ENCODE results near the gene NAALADL2. TPM values are rescaled to one million over a fixed set of nuclear protein-coding genes. Genes with fewer than 3 reads are reported as not detected.

The NAALADL2 gene
- total and polyA plus RNA-seq, 9 of the 15 experiments (the other 6 are each of a cell fraction or from before 2014, with no cell fraction given): 0.29 to 1.1 (median 0.79) TPM; not detected in 1

GRCh38 chr3:174936590-174936989, 77.5 kb downstream of the NAALADL2 start:
- no peaks in the 10 kb centered on the region for H3K9me3 ChIP-seq (replicated peaks; ENCODE audit: control insufficient read depth, insufficient read depth, low read depth, low read length)
- no TSS peak for BruUV-seq (replicated peaks)
- intact Hi-C loops (cut with micrococcal nuclease): no loop called here
- H3K79me2 ChIP-seq (ENCODE audit: control insufficient read depth, insufficient read depth, low read length): no peaks in the 10 kb centered on the region
- ChIA-PET CTCF (ENCODE audit: low intra/inter-chr PET ratio) (no interaction called here), POLR2A (no interaction called here)
- 0% methylated on average over 4 of the region's 4 CpGs for WGBS (ENCODE audit: insufficient coverage, low coverage, missing lambda C conversion rate)
- DNase-seq (ENCODE audit: extremely low read depth in 1 of 4, low spot score in 3 of 4): no peak
- no peaks in the 10 kb centered on the region for H4K20me1 ChIP-seq (replicated peaks; ENCODE audit: control insufficient read depth, insufficient read depth, low read length)
- H3K4me3 ChIP-seq: no peak overlapping the region
- in situ Hi-C loops (cut with MboI): no loop called here
- no peak for FAIRE-seq
- no peaks in the 10 kb centered on the region for H3K36me3 ChIP-seq (ENCODE audit: control insufficient read depth, insufficient read depth, low read length)
- H3K27me3 ChIP-seq (ENCODE audit: control insufficient read depth in 2 of 2, insufficient read depth in 2 of 2, low read length in 2 of 2): no peaks in the 10 kb centered on the region
- no peaks in the 10 kb centered on the region for H3K4me1 ChIP-seq (replicated peaks in 1 of 2; ENCODE audit: control insufficient read depth in 2 of 2, insufficient read depth in 2 of 2, low read length in 2 of 2)
- no peaks in the 10 kb centered on the region for H3K9me1 ChIP-seq (ENCODE audit: control insufficient read depth, insufficient read depth, low read length)
- no peak overlapping the region for H2AFZ ChIP-seq (ENCODE audit: low read depth, low read length)
- no peak overlapping the region for H3K9ac ChIP-seq (ENCODE audit: insufficient read depth in 1 of 2, low read depth in 2 of 2, low read length in 2 of 2)
- no peak overlapping the region for H3K4me2 ChIP-seq (ENCODE audit: insufficient read depth, low read length)
- ATAC-seq: no peak
- H3K27ac ChIP-seq (ENCODE audit: extremely low read depth, low read depth, low read length): no peak overlapping the region
- TF ChIP-seq ZBTB5 (IDR thresholded peaks at IDR 0.05): no peak
- no peak for TF ChIP-seq ZNF436 (CRISPR knock-in tag; IDR thresholded peaks at IDR 0.05)
- TF ChIP-seq POLR2H (tag; IDR thresholded peaks at IDR 0.05; ENCODE audit: low read depth): no peak
- TF ChIP-seq ZNF263 (CRISPR knock-in tag; IDR thresholded peaks at IDR 0.05; ENCODE audit: borderline replicate concordance): no peak
- TF ChIP-seq PURB (CRISPR knock-in tag; IDR thresholded peaks at IDR 0.05; ENCODE audit: low read depth): no peak
- TF ChIP-seq TCF7 (IDR thresholded peaks at IDR 0.05; ENCODE audit: borderline replicate concordance): no peak
- TF ChIP-seq GABPB1 (CRISPR knock-in tag; IDR thresholded peaks at IDR 0.05): no peak
- no peak for TF ChIP-seq MBD2 (IDR thresholded peaks at IDR 0.05; ENCODE audit: borderline replicate concordance, low read depth)
- TF ChIP-seq SRSF7 (optimal IDR thresholded peaks at IDR 0.05; ENCODE audit: low read depth, low read length): no peak
- no peak for TF ChIP-seq JUNB (CRISPR knock-in tag; conservative IDR thresholded peaks at IDR 0.05)
- no peak for TF ChIP-seq BACH1 (tag; IDR thresholded peaks at IDR 0.05)
- TF ChIP-seq, protein P1, sequence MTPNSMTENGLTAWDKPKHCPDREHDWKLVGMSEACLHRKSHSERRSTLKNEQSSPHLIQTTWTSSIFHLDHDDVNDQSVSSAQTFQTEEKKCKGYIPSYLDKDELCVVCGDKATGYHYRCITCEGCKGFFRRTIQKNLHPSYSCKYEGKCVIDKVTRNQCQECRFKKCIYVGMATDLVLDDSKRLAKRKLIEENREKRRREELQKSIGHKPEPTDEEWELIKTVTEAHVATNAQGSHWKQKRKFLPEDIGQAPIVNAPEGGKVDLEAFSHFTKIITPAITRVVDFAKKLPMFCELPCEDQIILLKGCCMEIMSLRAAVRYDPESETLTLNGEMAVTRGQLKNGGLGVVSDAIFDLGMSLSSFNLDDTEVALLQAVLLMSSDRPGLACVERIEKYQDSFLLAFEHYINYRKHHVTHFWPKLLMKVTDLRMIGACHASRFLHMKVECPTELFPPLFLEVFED (CRISPR knock-in tag; conservative IDR thresholded peaks at IDR 0.05): no peak
